Ishikawa (cell line): ENCODE results near the gene NPFFR1.

ENCODE experiments used
- CEBPB ChIP-seq: IDR thresholded peaks from 2 replicates; pipeline ENCODE4 v1.6.1; 2012
- CREB1 ChIP-seq: IDR thresholded peaks from 2 replicates; pipeline ENCODE4 v1.6.1; 2012; ENCODE audit warnings: low read depth
- EGR1 ChIP-seq: IDR thresholded peaks from 2 replicates; pipeline ENCODE4 v1.6.1; 2012
- EP300 ChIP-seq: IDR thresholded peaks from 2 replicates; pipeline ENCODE4 v1.6.1; 2012; ENCODE audit warnings: borderline replicate concordance
- FOXM1 ChIP-seq: IDR thresholded peaks from 2 replicates; pipeline ENCODE4 v1.6.1; 2012; ENCODE audit warnings: low read depth, borderline replicate concordance
- NFIC ChIP-seq: IDR thresholded peaks from 2 replicates; pipeline ENCODE4 v1.6.1; 2012
- RAD21 ChIP-seq: IDR thresholded peaks from 2 replicates; pipeline ENCODE4 v1.6.1; 2012; ENCODE audit warnings: low read depth
- TAF1 ChIP-seq: IDR thresholded peaks from 2 replicates; pipeline ENCODE4 v1.6.1; 2012; ENCODE audit warnings: low read depth, mild to moderate bottlenecking
- TCF12 ChIP-seq: IDR thresholded peaks from 2 replicates; pipeline ENCODE4 v1.6.1; 2012; ENCODE audit warnings: low read depth
- TEAD4 ChIP-seq: IDR thresholded peaks from 2 replicates; pipeline ENCODE4 v1.6.1; 2012
- USF1 ChIP-seq: IDR thresholded peaks from 2 replicates; pipeline ENCODE4 v1.6.1; 2012
- YY1 ChIP-seq: IDR thresholded peaks from 2 replicates; pipeline ENCODE4 v1.6.1; 2012; ENCODE audit warnings: low read depth
- ZBTB7A ChIP-seq: IDR thresholded peaks from 2 replicates; pipeline ENCODE4 v1.6.1; 2012; ENCODE audit warnings: low read depth
- TF ChIP-seq, protein P1 (sequence below): IDR thresholded peaks from 2 replicates; pipeline ENCODE4 v1.6.1; 2012
- TF ChIP-seq, protein P2 (sequence below): IDR thresholded peaks from 2 replicates; pipeline ENCODE4 v1.6.1; 2012; ENCODE audit warnings: low read depth, mild to moderate bottlenecking

Gene NPFFR1

DNA sequence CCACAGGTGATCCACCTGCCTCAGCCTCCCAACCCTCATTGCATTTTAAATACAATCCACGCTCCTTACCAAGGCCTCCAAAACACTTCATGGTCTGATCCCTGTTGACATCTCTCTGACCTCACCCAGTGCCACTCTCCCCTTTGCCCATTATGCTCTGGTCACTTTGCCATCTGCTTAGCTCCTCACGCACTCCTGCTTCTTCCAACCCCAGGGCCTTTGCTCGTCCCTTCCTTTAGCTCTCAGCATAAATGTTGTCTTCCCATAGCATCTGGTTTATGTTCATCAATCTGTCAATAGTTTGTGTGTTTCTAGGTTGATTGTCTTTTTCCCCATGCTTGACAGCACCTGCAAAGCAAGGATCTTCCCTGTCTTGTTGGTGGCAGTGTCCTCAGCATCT is 14.1 kb downstream of the NPFFR1 start:
- no peak for TF ChIP-seq FOXM1
- no peak for TF ChIP-seq EP300
- TF ChIP-seq, protein P1, sequence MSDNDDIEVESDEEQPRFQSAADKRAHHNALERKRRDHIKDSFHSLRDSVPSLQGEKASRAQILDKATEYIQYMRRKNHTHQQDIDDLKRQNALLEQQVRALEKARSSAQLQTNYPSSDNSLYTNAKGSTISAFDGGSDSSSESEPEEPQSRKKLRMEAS: no peak
- TF ChIP-seq NFIC: no peak
- no peak for TF ChIP-seq TCF12
- TF ChIP-seq USF1: no peak
- no peak for TF ChIP-seq CREB1
- TF ChIP-seq CEBPB: no peak
- no peak for TF ChIP-seq ZBTB7A
- TF ChIP-seq TAF1: no peak
- TF ChIP-seq, protein P2, sequence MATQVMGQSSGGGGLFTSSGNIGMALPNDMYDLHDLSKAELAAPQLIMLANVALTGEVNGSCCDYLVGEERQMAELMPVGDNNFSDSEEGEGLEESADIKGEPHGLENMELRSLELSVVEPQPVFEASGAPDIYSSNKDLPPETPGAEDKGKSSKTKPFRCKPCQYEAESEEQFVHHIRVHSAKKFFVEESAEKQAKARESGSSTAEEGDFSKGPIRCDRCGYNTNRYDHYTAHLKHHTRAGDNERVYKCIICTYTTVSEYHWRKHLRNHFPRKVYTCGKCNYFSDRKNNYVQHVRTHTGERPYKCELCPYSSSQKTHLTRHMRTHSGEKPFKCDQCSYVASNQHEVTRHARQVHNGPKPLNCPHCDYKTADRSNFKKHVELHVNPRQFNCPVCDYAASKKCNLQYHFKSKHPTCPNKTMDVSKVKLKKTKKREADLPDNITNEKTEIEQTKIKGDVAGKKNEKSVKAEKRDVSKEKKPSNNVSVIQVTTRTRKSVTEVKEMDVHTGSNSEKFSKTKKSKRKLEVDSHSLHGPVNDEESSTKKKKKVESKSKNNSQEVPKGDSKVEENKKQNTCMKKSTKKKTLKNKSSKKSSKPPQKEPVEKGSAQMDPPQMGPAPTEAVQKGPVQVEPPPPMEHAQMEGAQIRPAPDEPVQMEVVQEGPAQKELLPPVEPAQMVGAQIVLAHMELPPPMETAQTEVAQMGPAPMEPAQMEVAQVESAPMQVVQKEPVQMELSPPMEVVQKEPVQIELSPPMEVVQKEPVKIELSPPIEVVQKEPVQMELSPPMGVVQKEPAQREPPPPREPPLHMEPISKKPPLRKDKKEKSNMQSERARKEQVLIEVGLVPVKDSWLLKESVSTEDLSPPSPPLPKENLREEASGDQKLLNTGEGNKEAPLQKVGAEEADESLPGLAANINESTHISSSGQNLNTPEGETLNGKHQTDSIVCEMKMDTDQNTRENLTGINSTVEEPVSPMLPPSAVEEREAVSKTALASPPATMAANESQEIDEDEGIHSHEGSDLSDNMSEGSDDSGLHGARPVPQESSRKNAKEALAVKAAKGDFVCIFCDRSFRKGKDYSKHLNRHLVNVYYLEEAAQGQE: no peak
- no peak for TF ChIP-seq YY1

DNA sequence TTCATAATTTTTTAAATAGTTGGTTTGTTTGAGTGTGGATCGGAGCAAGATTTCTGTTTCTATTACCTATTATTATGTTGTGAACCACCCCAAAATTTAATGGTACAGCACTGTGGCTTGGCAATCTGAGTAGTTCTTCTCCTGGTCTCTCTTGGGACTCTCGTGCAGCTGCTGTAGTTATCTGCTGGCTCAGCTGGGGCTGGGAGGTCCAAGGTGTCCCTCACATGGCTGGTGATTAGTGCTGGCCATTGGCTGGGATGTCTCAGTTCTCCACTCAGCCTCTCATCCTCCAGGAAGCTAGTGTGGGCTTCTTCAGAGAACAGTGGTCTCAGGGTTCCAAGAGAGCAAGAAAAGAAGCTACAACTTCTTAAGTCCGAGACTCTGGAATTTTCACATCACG is 15.4 kb downstream of the NPFFR1 start:
- TF ChIP-seq, protein P1: no peak
- TF ChIP-seq RAD21 (no peak), EGR1 (no peak), YY1 (no peak), ZBTB7A (no peak), CREB1 (no peak), TCF12 (no peak), NFIC (no peak), TEAD4 (no peak), TAF1 (no peak), USF1 (no peak), FOXM1 (no peak), CEBPB (no peak), EP300 (no peak)
- TF ChIP-seq, protein P2: no peak

DNA sequence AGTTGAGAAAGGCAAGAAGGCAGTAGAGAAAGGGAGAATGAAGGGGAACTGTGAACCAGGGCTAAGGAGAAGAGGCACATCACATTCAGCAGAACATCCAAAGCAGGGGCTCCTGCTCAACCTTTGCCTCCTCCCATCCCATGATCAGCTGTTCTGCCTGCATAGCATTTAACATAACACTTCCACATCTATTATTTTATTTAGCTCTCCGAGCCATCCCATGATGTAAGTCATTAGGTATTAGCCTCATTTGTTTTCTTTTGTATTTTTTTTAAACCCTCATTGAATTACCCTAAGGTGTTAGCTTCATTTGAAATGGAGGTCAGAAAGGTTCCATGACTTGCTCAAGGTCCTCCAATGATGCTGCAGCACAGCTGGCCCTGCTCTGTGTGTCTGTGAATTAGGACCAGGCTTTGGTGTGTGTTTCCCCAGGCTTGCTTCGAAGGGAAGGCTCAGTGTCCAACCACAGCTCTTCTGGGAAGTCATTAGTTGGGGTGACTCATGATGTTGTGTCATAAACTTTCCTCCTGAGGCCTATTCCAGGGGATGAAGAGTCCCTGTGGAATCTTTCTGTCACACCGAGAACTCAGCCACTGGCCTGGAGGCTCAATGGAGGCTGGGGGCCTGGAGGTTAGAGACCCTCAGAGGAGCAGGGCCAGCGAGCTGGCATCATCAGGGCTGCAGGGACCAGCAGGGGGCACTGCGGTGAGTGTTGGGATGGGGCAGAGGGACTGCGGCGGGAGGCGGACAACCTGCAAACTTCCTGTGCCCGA is 16.5 kb downstream of the NPFFR1 start:
- TF ChIP-seq NFIC: no peak
- no peak for TF ChIP-seq YY1
- TF ChIP-seq ZBTB7A: no peak
- TF ChIP-seq TCF12: no peak
- TF ChIP-seq CREB1: no peak
- no peak for TF ChIP-seq TAF1

- TF ChIP-seq RAD21 (no peak), YY1 (no peak), NFIC (no peak), TAF1 (no peak), ZBTB7A (no peak), TCF12 (no peak), CREB1 (no peak), FOXM1 (no peak), CEBPB (no peak)
- TF ChIP-seq, protein P2: no peak
- TF ChIP-seq, protein P1: no peak
Measured at GRCh38 chr10:70266701-70267100, 17.1 kb downstream of the NPFFR1 start.
